Prostate gland (tissue), 2 donors: ENCODE measurements around the gene ATXN1. TPM values are rescaled to one million over a fixed set of nuclear protein-coding genes. Genes with fewer than 3 reads are reported as not detected.

Experiments
- DNase-seq: peaks from one replicate; pipeline ENCODE4 v3.0.0-alpha.2; 2019; ENCODE audit warnings: low spot score
- H3K27ac ChIP-seq, 2 donors: fragments of 200-600 bp; sonication (generic); 2 replicates each; pipeline ENCODE4 v1.5.1; 2017 to 2019
- H3K27me3 ChIP-seq: fragments of 200-600 bp; sonication (generic); replicated peaks from 2 replicates; pipeline ENCODE4 v1.5.1; 2019; ENCODE audit not compliant: insufficient read depth
- H3K36me3 ChIP-seq, 2 donors: fragments of 200-600 bp; sonication (generic); 1 replicate in 1 of 2; 2 replicates in 1 of 2; pipeline versions ENCODE4 v1.5.1 to v1.8.1; 2017 to 2019
- H3K4me1 ChIP-seq: fragments of 200-600 bp; sonication (generic); replicated peaks from 2 replicates; pipeline ENCODE4 v1.5.1; 2019
- H3K4me3 ChIP-seq, 2 donors: fragments of 200-600 bp; sonication (generic); 2 replicates each; pipeline ENCODE4 v1.5.1; 2017 to 2019
- H3K9me3 ChIP-seq: fragments of 200-600 bp; sonication (generic); 2 replicates; pipeline ENCODE4 v1.5.1; 2017
- CTCF ChIP-seq, 4 experiments: fragments of 200-600 bp in 2 of 4; fragments of 450-650 bp in 2 of 4; sonication (generic) in 2 of 4; IDR thresholded peaks; 1 replicate in 3 of 4; 2 replicates in 1 of 4; pipeline ENCODE4 v1.5.1; 2016 to 2019; ENCODE audit warnings: antibody characterized with exemption in 4 of 4, mild to moderate bottlenecking in 2 of 4, moderate library complexity in 2 of 4
- POLR2A ChIP-seq: fragments of 450-650 bp; IDR thresholded peaks from one replicate; pipeline ENCODE4 v1.6.1; 2016; ENCODE audit warnings: antibody characterized with exemption, mild to moderate bottlenecking
- POLR2AphosphoS5 ChIP-seq: sonication (generic); formaldehyde crosslinking; IDR thresholded peaks from one replicate; pipeline ENCODE4 v1.6.1; 2017; ENCODE audit warnings: antibody characterized with exemption
- WGBS: methylation state at CpG from one replicate; pipeline ENCODE4 v1.1.5; 2018; 5-methylcytosine and 5-hydroxymethylcytosine counted together
- intact Hi-C: fragments of 100-400 bp; cut with DNase I; formaldehyde crosslinking; loops from one replicate; pipeline ENCODE4 v1.14.2; 2022
- total RNA-seq, 2 donors: library from RNA; depleted of rRNA; stranded (reverse); fragments of >200 nt; gene quantifications; one replicate each; pipeline ENCODE4 v1.1.0, GENCODE V29; 2016

The ATXN1 gene
- total RNA-seq, 2 donors from 2014 or later = 28.5 to 89.0 TPM

- no peak overlapping the region for H3K27ac ChIP-seq
- 76% methylated on average over 11 of the region's 11 CpGs for WGBS
- TF ChIP-seq CTCF (IDR thresholded peaks at IDR 0.05) = no peak
- no peak for TF ChIP-seq POLR2AphosphoS5
- TF ChIP-seq POLR2A = no peak
- no peak overlapping the region for H3K4me3 ChIP-seq
- no peaks in the 10 kb centered on the region for H3K27me3 ChIP-seq
- no peaks in the 10 kb centered on the region for H3K36me3 ChIP-seq
- no peaks in the 10 kb centered on the region for H3K9me3 ChIP-seq
- H3K4me1 ChIP-seq = no peaks in the 10 kb centered on the region
- intact Hi-C loops = no loop called here
- no peak for DNase-seq
Measured at GRCh38 chr6:16486661-16487060, 274.6 kb downstream of the ATXN1 start.

DNA sequence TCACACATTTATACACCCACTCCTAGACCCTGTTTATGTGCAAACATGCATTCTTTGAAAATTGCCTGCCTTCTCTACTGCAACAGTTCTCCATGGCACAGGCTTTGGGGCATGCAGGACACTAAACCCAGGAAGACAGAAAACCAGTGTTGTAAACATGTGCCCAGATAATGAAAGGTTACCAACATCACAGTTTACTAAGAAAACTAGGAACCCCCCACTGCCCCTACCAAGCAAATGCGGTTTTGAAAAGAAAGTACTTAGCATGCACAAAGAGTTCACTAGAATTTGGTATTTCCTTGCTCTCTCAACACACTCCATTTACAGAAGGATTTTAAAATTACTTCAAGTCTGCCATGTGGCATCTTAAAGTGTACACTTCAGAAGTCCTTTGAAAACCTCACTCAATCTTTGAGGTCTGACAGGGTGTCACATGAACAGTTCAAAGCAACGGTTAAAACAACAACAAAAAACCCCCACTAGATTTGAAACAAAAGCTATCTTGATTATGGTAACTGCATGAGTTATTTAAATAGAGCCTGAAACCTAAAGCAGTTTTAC, 277.9 kb downstream of the ATXN1 start:
- no peak for TF ChIP-seq CTCF (IDR thresholded peaks at IDR 0.05)
- intact Hi-C loops = no loop called here
- Histone ChIP-seq H3K27me3 (no peaks in the 10 kb centered on the region), H3K36me3 (no peaks in the 10 kb centered on the region), H3K4me1 (no peaks in the 10 kb centered on the region), H3K9me3 (no peaks in the 10 kb centered on the region), H3K27ac (no peak overlapping the region), H3K4me3 (no peak overlapping the region)
- WGBS = 54% methylated on average over 2 of the region's 2 CpGs
- no peak for DNase-seq

GRCh38 chr6:16482702-16483314, 278.5 kb downstream of the ATXN1 start:
- 97% methylated on average over 1 of the region's 1 CpG for WGBS
- intact Hi-C loops = no loop called here
- H3K9me3 ChIP-seq = no peaks in the 10 kb centered on the region
- no peak overlapping the region for H3K27ac ChIP-seq
- TF ChIP-seq POLR2AphosphoS5 (no peak), CTCF (IDR thresholded peaks at IDR 0.05) (no peak), POLR2A (no peak)
- no peaks in the 10 kb centered on the region for H3K4me1 ChIP-seq
- no peak overlapping the region for H3K4me3 ChIP-seq
- DNase-seq = no peak
- H3K27me3 ChIP-seq = no peaks in the 10 kb centered on the region
- no peaks in the 10 kb centered on the region for H3K36me3 ChIP-seq

- TF ChIP-seq POLR2A (no peak), CTCF (IDR thresholded peaks at IDR 0.05) (no peak), POLR2AphosphoS5 (no peak)
- H3K27me3 ChIP-seq = no peaks in the 10 kb centered on the region
- WGBS = 82% methylated on average over 3 of the region's 3 CpGs
- no peaks in the 10 kb centered on the region for H3K9me3 ChIP-seq
- no peaks in the 10 kb centered on the region for H3K4me1 ChIP-seq
- intact Hi-C loops = no loop called here
- no peak for DNase-seq
- no peak overlapping the region for H3K4me3 ChIP-seq
- H3K27ac ChIP-seq = no peak overlapping the region
- no peaks in the 10 kb centered on the region for H3K36me3 ChIP-seq
Measured at GRCh38 chr6:16481697-16482399, 279.4 kb downstream of the ATXN1 start.
